Memory B cell (primary cell): Measurements from ENCODE around the gene LGALS12.

Source experiments
- ATAC-seq: fragments of 150-1000 bp; cut with Tn5 transposase; 2 replicates; pipeline ENCODE4 v1.10.0; 2021; ENCODE audit warnings: low read depth, mild to moderate bottlenecking, moderate library complexity
- DNase-seq, 2 donors: peaks; one replicate each; pipeline ENCODE4 v3.0.0; 2022; ENCODE audit warnings: low spot score in 2 of 2
- H3K27ac Mint-ChIP-seq: one replicate; pipeline ENCODE4 v1.8.0; 2022; ENCODE audit warnings: mild to moderate bottlenecking, moderate library complexity, mixed read lengths
- H3K27me3 Mint-ChIP-seq: one replicate; pipeline ENCODE4 v1.8.0; 2022; ENCODE audit warnings: mixed read lengths
- H3K36me3 Mint-ChIP-seq: one replicate; pipeline ENCODE4 v1.8.0; 2022; ENCODE audit warnings: mild to moderate bottlenecking, mixed read lengths
- H3K4me1 Mint-ChIP-seq: one replicate; pipeline ENCODE4 v1.8.0; 2022; ENCODE audit warnings: mixed read lengths
- H3K4me3 Mint-ChIP-seq: one replicate; pipeline ENCODE4 v1.8.0; 2022; ENCODE audit warnings: mild to moderate bottlenecking, moderate library complexity, mixed read lengths
- H3K9me3 Mint-ChIP-seq: one replicate; pipeline ENCODE4 v1.8.0; 2022; ENCODE audit warnings: mixed read lengths

The LGALS12 gene

DNA sequence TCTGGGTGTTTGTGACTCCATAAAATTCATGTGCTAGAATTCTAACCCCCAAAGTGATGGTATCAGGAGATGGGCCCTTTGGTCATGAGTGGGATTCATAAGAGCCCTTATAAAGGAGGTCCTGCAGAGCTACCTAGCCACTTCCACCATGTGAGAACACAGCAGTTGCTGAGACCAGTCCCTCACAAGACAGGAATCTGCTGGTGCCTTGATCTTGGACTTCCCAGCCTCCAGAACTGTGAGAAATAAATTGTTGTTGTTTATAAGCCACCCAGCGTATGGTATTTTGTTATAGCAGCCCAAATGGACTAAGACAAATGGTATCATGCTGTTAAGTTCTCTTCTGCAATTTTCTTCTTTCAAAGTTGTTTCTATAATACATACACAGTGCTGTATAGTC, 13.4 kb upstream of the LGALS12 start:
- peaks cover 3% of the 10 kb centered on the region for H3K4me1 Mint-ChIP-seq
- no peak overlapping the region for H3K4me3 Mint-ChIP-seq
- peaks cover 22% of the 10 kb centered on the region for H3K27me3 Mint-ChIP-seq
- H3K9me3 Mint-ChIP-seq: peaks cover 3% of the 10 kb centered on the region
- no peak for DNase-seq
- H3K27ac Mint-ChIP-seq: no peak overlapping the region
- peaks cover 5% of the 10 kb centered on the region for H3K36me3 Mint-ChIP-seq
- no peak for ATAC-seq

DNA sequence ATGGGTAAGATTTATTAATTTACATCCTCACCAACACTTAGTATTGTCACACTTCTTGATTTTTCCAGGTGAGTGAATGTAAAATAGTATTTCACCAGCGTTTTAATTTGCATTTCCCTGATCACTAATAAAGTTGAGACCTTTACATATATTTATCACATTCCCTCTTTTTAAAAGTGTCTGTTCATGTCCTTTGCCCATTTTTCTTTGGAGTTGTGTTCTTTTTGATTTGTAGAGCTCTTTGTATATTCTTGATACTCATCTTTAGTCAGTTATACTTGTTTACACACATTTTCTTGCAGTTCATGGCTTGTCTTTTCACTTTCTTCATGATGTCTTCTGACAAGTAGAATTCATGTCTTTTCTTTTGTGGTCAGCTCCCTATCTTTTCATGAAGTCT, 12.8 kb upstream of the LGALS12 start:
- ATAC-seq (no peak), DNase-seq (no peak)
- H3K4me3 Mint-ChIP-seq: no peak overlapping the region
- H3K36me3 Mint-ChIP-seq: peaks cover 5% of the 10 kb centered on the region
- H3K9me3 Mint-ChIP-seq: peaks cover 5% of the 10 kb centered on the region
- H3K4me1 Mint-ChIP-seq: peaks cover 3% of the 10 kb centered on the region
- H3K27me3 Mint-ChIP-seq: peaks cover 27% of the 10 kb centered on the region
- no peak overlapping the region for H3K27ac Mint-ChIP-seq

DNA sequence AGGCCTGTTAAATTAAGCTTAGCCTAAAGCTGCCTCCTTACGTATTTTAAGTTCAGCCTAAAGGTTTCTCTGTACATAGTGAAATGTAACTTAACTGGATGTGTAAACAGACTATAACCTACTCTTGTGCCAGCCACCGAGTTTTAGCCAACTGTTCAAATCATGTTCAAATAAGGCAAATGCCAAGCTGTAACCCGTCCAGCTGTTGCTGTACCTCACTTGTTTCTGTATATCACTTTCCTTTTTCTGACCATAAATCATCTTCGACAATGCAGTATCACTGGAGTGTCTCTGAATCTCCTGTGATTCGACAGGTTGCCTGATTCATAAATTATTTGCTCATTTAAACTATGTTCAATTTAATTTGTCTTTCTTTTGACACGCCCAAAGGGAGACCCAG, 10.9 kb upstream of the LGALS12 start:
- Mint-ChIP-seq H3K4me3 (no peak overlapping the region), H3K9me3 (peaks cover 9% of the 10 kb centered on the region), H3K4me1 (peaks cover 3% of the 10 kb centered on the region), H3K27me3 (peaks cover 32% of the 10 kb centered on the region), H3K27ac (no peak overlapping the region), H3K36me3 (peaks cover 8% of the 10 kb centered on the region)
- no peak for ATAC-seq
- DNase-seq: no peak

DNA sequence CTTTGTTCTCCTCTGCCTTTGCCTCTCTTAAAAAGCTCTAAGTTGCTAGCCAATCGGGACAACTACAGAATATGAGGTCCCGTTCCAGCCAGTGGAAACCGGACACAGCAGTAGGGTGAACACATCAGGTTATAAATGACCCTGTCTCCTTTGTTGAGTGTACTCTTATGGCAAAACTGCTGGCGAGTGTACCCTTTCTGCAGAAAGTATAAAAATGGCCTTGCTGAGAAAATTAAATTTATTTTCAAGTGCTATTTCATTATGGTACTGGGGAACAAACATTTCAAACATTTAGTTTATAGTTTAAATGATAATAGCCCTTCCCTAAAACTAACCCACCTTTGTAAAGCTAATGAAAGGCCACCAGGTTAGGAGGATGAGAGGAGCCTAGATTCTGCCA, 6.0 kb upstream of the LGALS12 start:
- DNase-seq (no peak), ATAC-seq (no peak)
- peaks cover 20% of the 10 kb centered on the region for H3K27me3 Mint-ChIP-seq
- no peak overlapping the region for H3K27ac Mint-ChIP-seq
- peaks cover 13% of the 10 kb centered on the region for H3K9me3 Mint-ChIP-seq
- H3K36me3 Mint-ChIP-seq: peaks cover 7% of the 10 kb centered on the region
- H3K4me3 Mint-ChIP-seq: no peak overlapping the region
- H3K4me1 Mint-ChIP-seq: no peaks in the 10 kb centered on the region

DNA sequence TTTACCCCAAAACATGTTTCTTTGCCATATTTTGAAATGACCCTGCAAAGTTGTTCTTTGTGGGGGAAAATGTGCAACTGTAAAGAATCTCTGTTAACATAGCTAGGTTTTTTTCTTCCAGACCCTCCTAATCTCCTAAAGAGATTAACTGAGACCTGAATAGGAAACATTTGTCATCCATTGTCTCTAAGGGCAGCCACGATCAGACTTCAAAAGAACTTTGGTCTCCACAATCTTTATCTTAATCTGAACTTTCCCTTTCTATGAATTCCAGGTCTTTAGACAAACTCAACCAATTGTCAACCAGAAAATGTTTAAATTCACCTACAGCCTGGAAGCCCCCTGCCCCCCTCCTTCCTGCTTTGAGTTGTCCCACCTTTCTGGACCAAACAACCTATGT, 4.6 kb upstream of the LGALS12 start:
- Mint-ChIP-seq H3K27me3 (peaks cover 19% of the 10 kb centered on the region), H3K4me3 (no peak overlapping the region), H3K4me1 (peaks cover 2% of the 10 kb centered on the region), H3K36me3 (peaks cover 7% of the 10 kb centered on the region), H3K9me3 (peaks cover 13% of the 10 kb centered on the region), H3K27ac (no peak overlapping the region)
- ATAC-seq (no peak), DNase-seq (no peak)

DNA sequence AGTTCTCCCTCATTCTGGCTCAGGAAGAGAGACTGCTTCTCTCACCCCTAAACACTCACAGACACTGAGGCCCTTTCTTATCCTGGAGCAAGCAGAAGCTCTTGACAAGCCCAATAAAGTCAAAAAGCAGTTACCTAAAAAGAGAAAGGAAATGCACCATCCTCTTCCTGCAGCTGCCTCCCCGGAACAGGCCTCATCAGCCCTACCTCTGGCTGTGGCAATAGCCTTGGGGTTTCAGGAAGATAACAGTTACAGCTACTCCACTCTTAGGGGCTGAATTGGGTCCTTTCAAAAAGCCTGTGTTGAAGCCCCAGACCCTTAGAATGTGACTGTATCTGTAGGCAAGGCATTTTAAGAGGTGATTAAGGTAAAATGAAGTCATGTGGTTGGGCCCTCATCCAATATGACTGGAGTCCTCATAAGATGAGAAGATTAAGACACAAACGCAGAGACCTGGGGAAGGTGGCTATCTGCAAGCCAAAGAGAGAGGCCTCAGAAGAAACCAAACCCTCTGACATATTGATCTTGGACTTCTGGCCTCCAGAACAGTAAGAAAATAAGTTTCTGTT, 3.5 kb upstream of the LGALS12 start:
- ATAC-seq: no peak
- peaks cover 7% of the 10 kb centered on the region for H3K36me3 Mint-ChIP-seq
- H3K27ac Mint-ChIP-seq: no peak overlapping the region
- DNase-seq: no peak
- H3K27me3 Mint-ChIP-seq: peaks cover 21% of the 10 kb centered on the region
- H3K4me3 Mint-ChIP-seq: no peak overlapping the region
- H3K4me1 Mint-ChIP-seq: peaks cover 5% of the 10 kb centered on the region
- peaks cover 13% of the 10 kb centered on the region for H3K9me3 Mint-ChIP-seq

DNA sequence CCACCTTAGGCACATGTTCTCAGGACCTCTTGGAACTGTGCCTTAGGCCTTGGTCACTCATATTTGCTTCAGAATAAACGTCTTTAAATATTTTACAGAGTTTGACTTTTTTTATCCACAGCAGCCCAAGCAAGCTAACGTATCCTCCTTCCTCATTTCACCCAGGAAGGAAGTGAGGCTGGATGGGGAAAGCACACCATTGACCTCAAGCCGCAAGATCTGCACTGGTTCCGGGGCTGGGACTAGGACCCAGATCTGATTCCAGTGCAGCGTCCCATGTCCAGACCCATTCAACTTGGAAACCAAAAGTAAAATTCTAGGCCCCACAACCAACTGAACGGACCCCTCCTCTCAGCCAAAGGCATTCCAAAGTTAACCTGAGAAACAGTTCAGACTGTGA, 2.4 kb upstream of the LGALS12 start:
- Mint-ChIP-seq H3K36me3 (peaks cover 7% of the 10 kb centered on the region), H3K9me3 (peaks cover 11% of the 10 kb centered on the region), H3K27me3 (peaks cover 19% of the 10 kb centered on the region), H3K4me3 (no peak overlapping the region), H3K27ac (no peak overlapping the region), H3K4me1 (peaks cover 5% of the 10 kb centered on the region)
- DNase-seq: no peak
- no peak for ATAC-seq

DNA sequence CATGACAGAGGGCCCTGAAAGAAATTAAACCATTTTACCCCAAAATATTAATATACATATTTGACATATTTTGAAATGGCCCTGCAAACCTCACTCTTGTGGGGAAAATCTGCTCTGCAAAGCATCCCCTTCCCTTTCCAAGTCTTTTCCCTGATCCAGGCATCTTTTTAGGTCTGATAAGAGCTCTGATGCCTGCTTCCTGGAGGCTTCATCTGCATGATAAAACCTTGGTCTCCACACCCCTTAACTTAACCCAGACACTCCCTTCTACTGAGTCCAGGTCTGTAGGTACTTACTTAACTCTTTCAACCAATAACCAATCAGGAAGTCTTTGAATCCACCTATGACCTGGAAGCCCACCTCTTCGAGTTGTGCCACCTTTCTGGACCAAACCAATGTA, 1.8 kb upstream of the LGALS12 start:
- no peak overlapping the region for H3K4me3 Mint-ChIP-seq

DNA sequence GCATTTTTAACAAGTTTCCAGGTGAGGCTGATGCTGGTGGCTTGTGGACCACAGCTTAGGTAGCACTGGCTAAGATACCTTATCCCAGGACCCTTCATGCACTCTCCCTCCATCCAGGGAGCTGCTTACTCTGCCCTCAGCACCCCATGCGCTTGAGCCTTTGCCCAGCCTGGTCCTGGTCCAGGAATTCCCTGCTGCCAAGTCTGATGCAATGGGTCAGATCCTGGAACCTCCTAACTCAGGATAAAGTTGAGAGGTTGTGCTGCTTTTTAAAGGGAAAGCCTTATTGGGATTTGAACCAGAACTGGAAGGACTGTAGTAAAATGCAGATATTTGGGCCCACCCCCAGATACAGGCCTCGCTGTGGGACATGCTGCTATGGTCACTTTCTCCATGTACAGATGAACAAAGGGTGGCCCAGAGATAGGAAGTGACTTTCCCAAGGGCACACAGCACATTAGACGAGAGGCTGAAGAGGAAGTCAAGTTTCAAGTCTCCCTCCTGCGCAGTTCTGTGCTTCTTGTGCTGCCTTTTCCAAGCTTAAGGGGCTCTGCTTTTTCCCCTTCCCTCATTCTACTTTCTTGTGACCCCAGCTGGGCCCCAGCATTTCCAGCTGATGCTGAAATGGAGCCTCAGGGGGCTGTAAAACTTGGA, 824 bp upstream of the LGALS12 start:
- Mint-ChIP-seq H3K4me3 (no peak overlapping the region), H3K27ac (no peak overlapping the region), H3K27me3 (peaks cover 18% of the 10 kb centered on the region), H3K9me3 (peaks cover 6% of the 10 kb centered on the region), H3K4me1 (peaks cover 5% of the 10 kb centered on the region), H3K36me3 (peaks cover 4% of the 10 kb centered on the region)
- ATAC-seq: no peak
- DNase-seq: no peak

More for the DNA sequence above, 1.8 kb upstream of the LGALS12 start:
- Mint-ChIP-seq H3K9me3 (peaks cover 11% of the 10 kb centered on the region), H3K27ac (no peak overlapping the region), H3K36me3 (peaks cover 7% of the 10 kb centered on the region), H3K4me1 (peaks cover 5% of the 10 kb centered on the region), H3K27me3 (peaks cover 16% of the 10 kb centered on the region)
- DNase-seq: no peak
- ATAC-seq: no peak

DNA sequence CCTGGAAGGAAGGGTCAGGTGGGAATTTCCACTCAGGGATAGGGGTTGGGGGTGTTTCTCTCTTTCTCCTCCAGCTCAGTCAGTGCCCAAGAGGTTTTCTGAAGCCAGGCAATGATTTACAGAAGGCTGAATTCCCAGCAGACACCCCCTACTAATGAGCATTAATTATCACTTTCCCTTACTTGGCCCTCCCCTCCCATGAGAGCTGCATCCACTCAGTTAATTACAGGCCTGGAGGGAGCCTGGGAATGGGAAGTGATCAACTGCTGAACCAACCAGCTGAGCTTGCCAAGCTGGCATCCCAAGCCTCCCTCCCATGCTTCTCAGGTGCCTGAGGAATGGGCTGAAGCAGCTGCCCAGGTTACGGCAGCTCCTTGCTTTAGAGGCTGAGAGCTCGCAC, 992 bp downstream of the LGALS12 start:
- DNase-seq: no peak
- peaks cover 18% of the 10 kb centered on the region for H3K27me3 Mint-ChIP-seq
- H3K9me3 Mint-ChIP-seq: no peaks in the 10 kb centered on the region
- no peak for ATAC-seq
- no peak overlapping the region for H3K27ac Mint-ChIP-seq
- H3K36me3 Mint-ChIP-seq: no peaks in the 10 kb centered on the region
- peaks cover 5% of the 10 kb centered on the region for H3K4me1 Mint-ChIP-seq
- H3K4me3 Mint-ChIP-seq: no peak overlapping the region

DNA sequence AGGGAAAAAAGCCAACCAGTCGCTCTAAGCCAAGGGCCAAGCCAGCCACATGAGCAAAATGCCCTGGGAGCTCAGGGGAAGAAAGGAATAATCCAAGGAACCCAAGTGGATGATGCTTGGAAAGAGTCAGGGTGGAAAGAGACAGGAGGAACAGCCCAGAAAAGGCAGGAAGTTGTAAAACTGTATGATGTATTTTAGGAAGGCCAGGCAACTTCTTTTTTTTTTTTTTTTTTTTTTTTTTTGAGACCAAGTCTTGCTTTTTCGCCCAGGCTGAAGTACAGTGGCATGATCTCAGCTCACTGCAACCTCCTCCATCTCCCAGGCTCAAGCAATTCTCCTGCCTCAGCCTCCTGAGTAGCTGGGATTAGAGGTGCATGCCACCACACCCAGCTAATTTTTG, 1.6 kb downstream of the LGALS12 start:
- ATAC-seq (no peak), DNase-seq (no peak)
- Mint-ChIP-seq H3K4me3 (no peak overlapping the region), H3K27me3 (peaks cover 16% of the 10 kb centered on the region), H3K9me3 (no peaks in the 10 kb centered on the region), H3K4me1 (peaks cover 5% of the 10 kb centered on the region), H3K27ac (no peak overlapping the region), H3K36me3 (no peaks in the 10 kb centered on the region)

DNA sequence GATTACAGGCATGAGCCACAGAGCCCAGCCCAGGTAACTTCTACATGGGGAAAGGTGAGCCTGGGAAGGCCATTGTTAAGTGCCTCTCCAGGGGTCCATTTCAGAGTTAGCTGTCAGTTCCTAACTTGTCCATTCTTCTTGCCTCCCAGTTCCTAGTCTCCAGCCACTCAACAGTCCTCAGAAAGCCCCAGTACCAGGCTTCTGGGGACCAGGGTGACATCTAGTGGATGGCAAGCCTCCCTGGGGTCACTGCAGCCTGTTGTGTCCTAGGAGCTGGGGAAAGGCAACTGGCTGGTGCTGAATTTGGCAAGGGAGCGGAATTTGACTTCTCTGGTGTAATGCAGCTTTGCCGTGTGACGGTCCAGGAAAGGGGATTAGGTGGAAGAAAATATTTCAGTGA, 2.1 kb downstream of the LGALS12 start:
- H3K4me3 Mint-ChIP-seq: no peak overlapping the region
- no peaks in the 10 kb centered on the region for H3K9me3 Mint-ChIP-seq
- H3K27ac Mint-ChIP-seq: no peak overlapping the region
- peaks cover 16% of the 10 kb centered on the region for H3K27me3 Mint-ChIP-seq
- peak; percentile 51 for ATAC-seq
- H3K36me3 Mint-ChIP-seq: no peaks in the 10 kb centered on the region
- DNase-seq: no peak
- H3K4me1 Mint-ChIP-seq: peaks cover 5% of the 10 kb centered on the region

DNA sequence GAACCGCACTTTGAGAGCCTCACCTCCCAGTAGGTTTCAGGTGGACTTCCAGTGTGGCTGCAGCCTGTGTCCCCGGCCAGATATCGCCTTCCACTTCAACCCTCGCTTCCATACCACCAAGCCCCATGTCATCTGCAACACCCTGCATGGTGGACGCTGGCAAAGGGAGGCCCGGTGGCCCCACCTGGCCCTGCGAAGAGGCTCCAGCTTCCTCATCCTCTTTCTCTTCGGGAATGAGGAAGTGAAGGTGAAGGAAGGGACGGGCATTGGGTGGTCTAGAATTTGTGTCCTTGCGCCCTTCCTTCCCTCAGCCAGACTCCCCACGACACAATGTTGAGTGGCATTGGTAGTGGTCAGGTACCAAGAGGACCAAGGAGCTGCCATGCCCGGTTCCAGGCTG, 2.9 kb downstream of the LGALS12 start:
- no peak overlapping the region for H3K27ac Mint-ChIP-seq
- H3K9me3 Mint-ChIP-seq: no peaks in the 10 kb centered on the region
- H3K4me3 Mint-ChIP-seq: no peak overlapping the region
- ATAC-seq (no peak), DNase-seq (no peak)
- peaks cover 5% of the 10 kb centered on the region for H3K4me1 Mint-ChIP-seq
- no peaks in the 10 kb centered on the region for H3K36me3 Mint-ChIP-seq
- H3K27me3 Mint-ChIP-seq: peaks cover 16% of the 10 kb centered on the region

DNA sequence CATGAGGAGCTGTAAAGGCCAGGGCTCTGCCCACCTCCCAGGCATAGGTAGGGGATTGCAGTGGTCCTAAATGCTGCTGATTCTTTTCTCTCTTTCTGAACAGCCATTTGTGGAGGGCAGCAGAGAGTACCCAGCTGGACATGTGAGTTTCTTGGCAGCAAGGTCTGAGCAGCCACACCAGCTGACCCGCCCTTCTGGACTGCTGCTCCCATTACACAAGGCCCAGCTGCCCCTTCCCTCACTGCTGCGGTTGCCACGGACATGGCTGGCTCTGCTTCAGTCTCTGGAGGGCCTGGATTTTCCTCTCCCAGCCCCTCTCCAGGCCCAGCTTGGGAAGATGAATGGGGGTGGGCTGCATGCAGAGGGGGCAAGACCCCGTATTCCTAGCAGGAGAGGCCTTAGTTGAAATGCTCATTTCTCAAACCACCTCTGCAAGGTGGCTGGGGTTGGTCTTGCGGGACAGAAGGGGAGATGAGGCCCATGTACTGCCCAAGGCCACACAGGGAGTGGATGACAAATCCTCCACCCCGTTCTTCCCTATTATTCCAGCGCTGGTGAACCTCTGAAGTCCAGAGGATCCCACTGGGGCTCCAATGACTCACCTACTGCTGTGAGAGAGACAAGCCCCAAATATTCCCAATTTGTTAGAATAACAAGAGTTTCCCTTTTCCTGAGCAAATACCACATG, 4.6 kb downstream of the LGALS12 start:
- Mint-ChIP-seq H3K27ac (no peak overlapping the region), H3K4me1 (peaks cover 5% of the 10 kb centered on the region), H3K4me3 (no peak overlapping the region), H3K27me3 (peaks cover 14% of the 10 kb centered on the region), H3K9me3 (no peaks in the 10 kb centered on the region), H3K36me3 (no peaks in the 10 kb centered on the region)
- ATAC-seq (no peak), DNase-seq (no peak)
